Peyer's patch (tissue), 4 donors: ENCODE measurements around the gene STIM2.

Experiments used
- CTCF ChIP-seq, 6 experiments: fragments of 450-650 bp in 4 of 6; fragments of 200-600 bp in 2 of 6; sonication (generic) in 1 of 6; IDR thresholded peaks; one replicate each; pipeline ENCODE4 v1.5.1; 2017 to 2019; ENCODE audit warnings: antibody characterized with exemption in 6 of 6, mild to moderate bottlenecking in 3 of 6, moderate library complexity in 1 of 6
- POLR2A ChIP-seq, 2 donors: fragments of 450-650 bp; IDR thresholded peaks; one replicate each; pipeline ENCODE4 v1.5.1; 2017; ENCODE audit warnings: antibody characterized with exemption in 2 of 2, mild to moderate bottlenecking in 2 of 2, moderate library complexity in 2 of 2

- TF ChIP-seq CTCF (IDR thresholded peaks at IDR 0.05) (no peak), POLR2A (IDR thresholded peaks at IDR 0.05) (no peak)
Measured at GRCh38 chr4:26931966-26932365, 71.3 kb downstream of the STIM2 start.
